Midbrain (tissue), 1 donor: Measurements from ENCODE around the gene PRMT9.

Experiments
- DNase-seq: peaks from one replicate; lab custom pipeline; 2025; lab: John Stamatoyannopoulos, UW

The PRMT9 gene

DNA sequence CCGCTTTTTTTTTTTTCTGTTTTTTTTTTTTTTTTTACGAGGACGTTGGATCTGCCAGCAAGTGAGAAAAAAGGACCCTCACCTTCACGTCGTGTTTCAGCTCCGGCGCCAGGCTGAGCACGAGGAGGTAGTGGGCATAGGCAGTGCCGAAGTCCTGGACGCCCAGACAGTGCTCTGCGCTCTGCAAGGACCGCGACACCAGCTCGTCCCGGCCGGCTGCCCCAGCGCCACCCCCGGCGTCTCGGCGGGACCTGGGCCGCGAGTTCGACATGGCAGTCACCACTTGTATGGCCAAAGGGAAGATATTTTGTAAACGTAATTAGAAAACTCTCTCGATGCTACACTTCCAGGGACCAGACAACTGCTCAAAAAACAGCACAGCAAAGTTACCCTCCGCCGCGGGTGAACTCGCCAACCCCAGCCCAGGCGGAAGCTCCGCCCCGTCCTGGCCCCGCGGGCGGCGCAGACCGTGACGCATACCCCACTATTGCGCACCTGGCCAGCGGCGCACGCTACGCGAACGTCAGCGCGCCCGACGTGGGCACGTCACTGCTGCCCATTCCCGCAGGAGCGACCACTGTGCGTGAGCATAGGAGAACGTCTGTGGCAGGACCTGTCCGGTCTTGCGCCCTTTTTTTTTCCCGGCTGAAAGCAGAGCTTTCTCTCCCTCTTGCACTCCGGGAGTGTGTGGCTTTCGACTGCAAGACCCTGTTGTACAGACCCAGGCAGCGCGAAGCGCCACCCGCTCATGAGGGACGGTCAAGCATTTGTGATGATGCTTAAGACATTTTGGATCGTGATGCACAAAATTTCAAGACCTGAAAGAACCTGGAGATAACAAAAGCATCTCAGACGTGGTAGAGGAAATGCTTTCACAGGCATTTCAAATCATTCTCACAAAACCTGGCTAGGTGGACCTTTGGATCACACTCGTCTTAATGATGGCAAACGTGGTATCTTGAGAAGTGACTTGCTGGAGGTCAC, at the start of gene PRMT9:
PRMT9 (minus strand) TSS at position 447 of the 984 bp plus-strand sequence; CDS start at position 271, 176 bp downstream.
- peak; percentile 89 for DNase-seq

DNA sequence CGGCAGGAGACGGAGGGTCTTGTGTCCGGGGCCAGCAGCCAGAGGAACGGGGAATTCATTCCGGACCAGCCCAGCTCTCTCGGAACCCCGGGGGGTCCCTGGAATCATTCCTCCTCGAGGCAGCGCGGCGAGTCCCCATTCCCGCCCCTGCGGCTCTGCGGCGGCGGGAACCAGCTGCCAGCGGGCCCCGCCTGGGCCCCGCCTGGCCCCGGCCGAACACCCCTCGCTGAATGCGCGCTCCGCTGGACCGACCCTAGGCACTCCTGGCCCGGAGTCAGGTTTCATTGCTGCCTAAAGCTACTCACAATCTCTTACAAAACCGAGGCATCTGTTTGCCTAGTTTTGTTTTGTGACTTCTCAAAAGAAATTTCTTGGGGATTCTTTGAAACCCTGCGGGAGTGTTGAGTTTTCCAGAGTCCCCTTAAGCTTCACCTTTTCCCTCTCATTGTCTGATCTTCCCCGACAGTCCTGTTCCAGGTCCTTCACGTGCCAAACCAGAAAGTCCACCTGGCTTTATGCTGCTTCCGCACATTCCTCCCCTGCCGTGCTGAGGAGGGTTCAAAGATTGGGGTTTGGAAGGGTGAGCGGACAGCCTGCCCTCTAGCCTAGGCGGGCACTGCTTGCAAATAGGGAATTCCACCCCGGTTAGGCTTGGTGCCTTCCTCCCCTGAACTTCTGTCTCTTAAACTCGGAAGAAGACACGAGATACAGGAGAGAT, 48.7 kb upstream of the PRMT9 start:
- DNase-seq = no peak

GRCh38 chr4:147731580-147732517, 47.9 kb upstream of the PRMT9 start, which contains the start of gene ARHGAP10:
Gene ARHGAP10 (plus strand): TSS chr4:147732088. CDS start chr4:147732302, 214 bp downstream.
- no peak for DNase-seq

GRCh38 chr4:147730333-147730732, 46.4 kb upstream of the PRMT9 start:
- DNase-seq = no peak

- DNase-seq = no peak
These were observed 43.6 kb upstream of the PRMT9 start for GRCh38 chr4:147727476-147728028.

GRCh38 chr4:147725673-147726072, 41.7 kb upstream of the PRMT9 start:
- no peak for DNase-seq

DNA sequence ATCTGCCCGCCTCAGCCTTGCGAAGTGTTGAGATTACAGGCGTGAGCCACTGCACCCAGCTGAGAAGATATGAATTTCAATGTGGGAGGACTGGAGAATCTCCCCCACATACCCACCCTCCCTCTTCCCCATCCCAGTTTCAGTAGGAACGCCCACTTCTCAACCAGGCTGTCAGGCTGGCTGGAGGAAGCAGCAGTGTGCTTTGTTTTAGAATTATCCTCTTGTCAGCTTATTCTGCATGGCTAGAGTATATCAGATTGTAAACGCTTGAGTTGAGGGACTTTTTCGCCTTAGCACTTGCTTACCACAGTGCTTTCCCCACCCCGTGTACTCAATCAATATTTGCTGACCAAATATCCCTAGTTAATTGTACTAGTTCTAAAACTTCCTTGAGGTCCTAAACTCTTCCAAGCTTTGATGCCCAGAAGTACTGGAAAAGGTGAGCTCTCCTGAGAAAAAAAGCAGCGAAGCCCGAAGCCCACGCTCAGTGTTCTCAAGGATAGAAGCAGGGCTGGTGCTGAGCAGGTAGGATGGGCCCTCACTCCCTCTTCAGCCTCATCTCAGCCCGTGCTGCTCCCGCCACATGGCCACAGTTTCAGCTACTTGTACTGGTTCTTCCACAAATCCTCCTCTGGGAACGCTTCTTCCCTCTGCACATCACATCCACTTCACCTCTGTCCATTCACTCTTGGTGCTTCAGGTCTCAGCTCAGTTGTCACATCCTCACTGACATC, 40.7 kb upstream of the PRMT9 start:
- no peak for DNase-seq

- DNase-seq = no peak
These were observed 39.4 kb upstream of the PRMT9 start for GRCh38 chr4:147723326-147723725.

- DNase-seq = no peak
These were observed 33.9 kb upstream of the PRMT9 start for GRCh38 chr4:147717878-147718277.

- DNase-seq = no peak
These were observed 30.8 kb upstream of the PRMT9 start for GRCh38 chr4:147714575-147715401.

GRCh38 chr4:147709999-147710398, 26.0 kb upstream of the PRMT9 start:
- DNase-seq = no peak

DNA sequence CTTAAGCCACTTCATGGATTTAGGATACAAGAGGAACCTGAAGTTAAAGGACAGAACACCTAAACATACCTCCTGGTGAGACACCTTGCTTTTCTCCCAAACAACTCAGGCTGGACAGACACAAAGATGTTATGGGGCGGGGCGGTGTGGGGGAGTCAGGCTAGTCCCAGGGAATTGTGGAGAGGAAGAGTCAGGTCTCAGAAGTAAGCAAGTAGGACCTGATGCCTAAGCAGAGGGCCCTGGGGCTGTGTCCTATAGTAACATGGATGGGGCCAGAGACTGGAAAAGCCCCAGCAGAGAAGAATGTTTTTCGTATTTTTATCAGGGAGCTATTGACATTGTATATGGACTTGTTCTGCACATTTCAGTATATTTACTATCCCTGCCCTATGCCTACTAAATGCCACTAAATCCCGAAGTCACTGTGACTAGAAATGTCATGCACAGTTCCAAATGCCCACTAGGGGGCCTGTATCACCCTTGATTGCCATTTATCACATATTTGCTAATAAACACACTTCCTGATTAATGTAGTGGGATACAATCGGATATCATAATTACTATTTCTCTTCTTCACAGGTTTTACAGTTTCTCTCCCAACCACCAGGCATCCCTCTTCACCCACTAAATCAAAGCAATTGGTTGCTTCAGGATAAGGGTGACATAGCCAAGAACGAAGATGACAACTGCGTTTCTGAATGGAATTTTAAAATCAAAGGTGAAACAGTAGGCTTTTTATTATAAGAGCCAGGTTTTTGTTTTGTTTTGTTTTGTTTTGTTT, 24.1 kb upstream of the PRMT9 start:
- peak; percentile 47 for DNase-seq

GRCh38 chr4:147704846-147705245, 20.9 kb upstream of the PRMT9 start:
- no peak for DNase-seq

- DNase-seq = no peak
These were observed 12.9 kb upstream of the PRMT9 start for GRCh38 chr4:147696866-147697265.

DNA sequence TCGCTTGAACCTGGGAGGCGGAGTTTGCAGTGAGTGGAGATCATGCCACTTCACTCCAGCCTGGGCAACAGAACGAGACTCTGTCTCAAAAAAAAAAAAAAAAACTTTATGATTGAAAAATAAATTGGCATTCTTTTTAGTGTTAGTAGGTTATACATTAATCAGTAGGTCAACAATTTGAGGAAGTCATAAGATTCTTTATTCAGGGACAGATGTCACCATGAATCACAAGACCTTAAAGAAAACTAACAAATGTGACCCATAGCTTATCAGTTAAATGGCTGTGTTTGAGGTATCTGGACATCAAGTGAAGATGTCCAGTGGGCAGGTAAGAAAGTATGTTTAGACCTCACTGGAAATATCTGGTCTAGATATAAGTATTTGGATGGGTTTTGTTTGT, 9.3 kb upstream of the PRMT9 start:
- DNase-seq = no peak

GRCh38 chr4:147691820-147692219, 7.9 kb upstream of the PRMT9 start:
- DNase-seq = no peak

GRCh38 chr4:147689067-147689466, 5.1 kb upstream of the PRMT9 start:
- no peak for DNase-seq

DNA sequence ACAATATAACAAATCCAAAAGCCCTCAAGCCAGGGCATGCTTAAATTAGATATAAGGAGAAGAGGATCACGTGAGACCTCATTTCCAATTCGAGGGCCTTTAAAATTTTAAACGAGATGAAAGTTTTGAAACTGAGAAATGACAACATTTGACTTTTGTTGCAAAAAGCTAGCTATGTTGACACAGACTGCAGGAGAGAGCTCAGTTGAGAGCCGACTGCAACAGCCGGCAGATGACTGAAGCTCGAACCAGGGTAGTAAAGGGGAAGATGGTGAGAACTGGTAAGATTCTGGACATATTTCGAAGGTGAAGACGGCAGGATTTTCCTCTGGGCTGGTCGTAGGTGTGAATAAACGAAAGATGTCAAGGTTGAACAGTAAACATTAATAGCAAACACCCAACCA, 773 bp downstream of the PRMT9 start:
- DNase-seq = peak; percentile 21

DNA sequence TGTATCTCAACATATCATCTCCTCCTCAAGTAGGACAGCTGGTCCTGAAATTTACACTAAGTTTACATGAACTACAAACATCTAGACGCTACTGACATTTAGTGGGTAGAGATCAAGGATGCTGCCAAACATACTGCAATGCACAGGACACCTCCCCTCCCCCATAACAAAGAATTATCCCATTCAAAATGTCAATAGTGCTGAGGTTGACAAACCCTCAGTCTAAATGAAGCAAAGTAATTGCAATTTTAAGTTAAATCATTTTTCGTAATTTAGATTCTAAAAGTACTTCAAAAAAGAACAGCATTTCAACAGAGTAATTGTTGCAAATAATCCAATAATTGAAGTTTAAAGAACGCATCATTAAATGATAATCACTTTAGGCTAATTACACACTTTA, 1.2 kb downstream of the PRMT9 start:
- no peak for DNase-seq
